SK-N-SH (cell line): ENCODE measurements around the gene CBFA2T3. TPM values are rescaled to one million over a fixed set of nuclear protein-coding genes. Genes with fewer than 3 reads are reported as not detected.

Source experiments
- CTCF ChIA-PET: fragments of 300-600, 350-600 bp; formaldehyde crosslinking; extraction: SDS; loops from one replicate; lab custom pipeline; 2021; lab: Yijun Ruan, JAX
- POLR2A ChIA-PET: fragments of 350-600 bp; sonication (Branson Sonifier 250); formaldehyde crosslinking; extraction: SDS; loops from one replicate; lab custom pipeline; 2020; ENCODE audit warnings: antibody characterized with exemption, inconsistent platforms; lab: Yijun Ruan, JAX
- DNase-seq: peaks from one replicate; pipeline ENCODE4 v3.0.0; 2012
- H2AFZ ChIP-seq: fragments of 200-600 bp; sonication (generic); 2 replicates; pipeline ENCODE4 v1.8.1; 2016; ENCODE audit warnings: antibody characterized with exemption, mild to moderate bottlenecking, low read depth
- H3F3A ChIP-seq: fragments of 200-600 bp; sonication (generic); replicated peaks from 2 replicates; pipeline ENCODE3; 2016; ENCODE audit warnings: antibody characterized with exemption, mild to moderate bottlenecking; ENCODE audit not compliant: insufficient read depth
- H3K27ac ChIP-seq, 2 experiments: fragments of 200-500 bp in 1 of 2; fragments of 200-600 bp in 1 of 2; sonication (Bioruptor generic) in 1 of 2; sonication (generic), shearing (Covaris generic) in 1 of 2; 2 replicates each; pipeline versions ENCODE4 v1.5.1 to v1.6.1; 2014 to 2016; ENCODE audit warnings: low read depth in 2 of 2, inconsistent platforms in 1 of 2, low read length in 1 of 2, mild to moderate bottlenecking in 1 of 2, mixed read lengths in 1 of 2
- H3K27me3 ChIP-seq: fragments of 200-600 bp; sonication (generic), shearing (Covaris generic); 2 replicates; pipeline ENCODE4 v1.6.1; 2016; ENCODE audit warnings: mixed run types; ENCODE audit not compliant: insufficient read depth
- H3K36me3 ChIP-seq, 2 experiments: fragments of 200-500 bp in 1 of 2; fragments of 200-600 bp in 1 of 2; sonication (Bioruptor generic) in 1 of 2; sonication (generic) in 1 of 2; replicated peaks in 1 of 2; 2 replicates each; pipeline versions ENCODE3 to v1.5.1; 2014 to 2016; ENCODE audit warnings: low read length in 1 of 2, mild to moderate bottlenecking in 1 of 2; ENCODE audit not compliant: insufficient read depth in 2 of 2, control insufficient read depth in 1 of 2
- H3K4me1 ChIP-seq, 2 experiments: fragments of 200-500 bp in 1 of 2; fragments of 200-600 bp in 1 of 2; sonication (Bioruptor generic) in 1 of 2; sonication (generic), shearing (Covaris generic) in 1 of 2; 2 replicates each; pipeline versions ENCODE4 v1.5.1 to v1.6.1; 2014 to 2016; ENCODE audit warnings: low read depth in 1 of 2, low read length in 1 of 2, mixed run types in 1 of 2; ENCODE audit not compliant: insufficient read depth in 2 of 2, control insufficient read depth in 1 of 2
- H3K4me2 ChIP-seq: fragments of 200-600 bp; sonication (generic), shearing (Covaris generic); 2 replicates; pipeline ENCODE4 v1.6.1; 2017; ENCODE audit warnings: mixed run types
- H3K4me3 ChIP-seq, 2 experiments: fragments of 200-500 bp in 1 of 2; fragments of 200-600 bp in 1 of 2; sonication (Bioruptor generic) in 1 of 2; sonication (generic), shearing (Covaris generic) in 1 of 2; 2 replicates each; pipeline versions ENCODE4 v1.5.1 to v1.8.1; 2014 to 2016; ENCODE audit warnings: low read depth in 2 of 2, inconsistent platforms in 1 of 2, low read length in 1 of 2, mild to moderate bottlenecking in 1 of 2, mixed read lengths in 1 of 2, moderate library complexity in 1 of 2
- H3K79me2 ChIP-seq: fragments of 200-600 bp; sonication (generic); 2 replicates; pipeline ENCODE4 v1.8.1; 2017; ENCODE audit warnings: mild to moderate bottlenecking; ENCODE audit not compliant: insufficient read depth
- H3K9ac ChIP-seq: fragments of 200-600 bp; sonication (generic); 2 replicates; pipeline ENCODE4 v1.6.1; 2017; ENCODE audit warnings: mixed run types
- H3K9me2 ChIP-seq: fragments of 200-600 bp; sonication (generic); 2 replicates; pipeline ENCODE4 v1.6.1; 2017; ENCODE audit warnings: mixed run types
- H3K9me3 ChIP-seq: fragments of 200-600 bp; sonication (generic); 2 replicates; pipeline ENCODE4 v1.6.1; 2017; ENCODE audit warnings: mixed run types, mild to moderate bottlenecking, moderate library complexity
- H4K20me1 ChIP-seq: fragments of 200-600 bp; sonication (generic); 2 replicates; pipeline ENCODE4 v1.6.1; 2017; ENCODE audit warnings: mild to moderate bottlenecking, mixed run types; ENCODE audit not compliant: insufficient read depth
- CHD2 ChIP-seq: fragments of 150-350 bp; IDR thresholded peaks from 2 replicates; pipeline ENCODE4 v1.6.1; 2018; ENCODE audit warnings: low read length; ENCODE audit not compliant: partially characterized antibody
- ELF1 ChIP-seq: IDR thresholded peaks from 2 replicates; pipeline ENCODE4 v1.4.0; 2012
- FOXM1 ChIP-seq: IDR thresholded peaks from 2 replicates; pipeline ENCODE4 v1.4.0; 2012; ENCODE audit warnings: low read depth, mild to moderate bottlenecking
- GABPA ChIP-seq: IDR thresholded peaks from 2 replicates; pipeline ENCODE4 v1.4.0; 2012; ENCODE audit warnings: low read depth, mild to moderate bottlenecking
- GATA2 ChIP-seq: sonication (generic); formaldehyde crosslinking; IDR thresholded peaks from 2 replicates; pipeline ENCODE4 v1.5.0; 2020; ENCODE audit warnings: mild to moderate bottlenecking, missing genetic modification reagents
- JUND ChIP-seq: IDR thresholded peaks from 2 replicates; pipeline ENCODE4 v1.4.0; 2012
- MEF2A ChIP-seq: IDR thresholded peaks from 2 replicates; pipeline ENCODE4 v1.4.0; 2012; ENCODE audit warnings: low read depth, borderline replicate concordance
- MXI1 ChIP-seq: IDR thresholded peaks from 2 replicates; pipeline ENCODE4 v1.6.1; 2012; ENCODE audit warnings: mild to moderate bottlenecking, low read depth, low read length, improper control_type of control experiment
- NFIC ChIP-seq: IDR thresholded peaks from 2 replicates; pipeline ENCODE4 v1.4.0; 2012; ENCODE audit warnings: borderline replicate concordance
- NRF1 ChIP-seq: IDR thresholded peaks from 2 replicates; pipeline ENCODE4 v1.6.1; 2012; ENCODE audit warnings: low read depth, mild to moderate bottlenecking, low read length
- RCOR1 ChIP-seq: fragments of 150-350 bp; IDR thresholded peaks from 2 replicates; pipeline ENCODE4 v1.6.1; 2017; ENCODE audit warnings: antibody characterized with exemption, low read length
- RFX5 ChIP-seq: IDR thresholded peaks from 2 replicates; pipeline ENCODE4 v1.6.1; 2012; ENCODE audit warnings: mild to moderate bottlenecking, improper control_type of control experiment, low read length
- RXRA ChIP-seq: IDR thresholded peaks from 2 replicates; pipeline ENCODE4 v1.4.0; 2012; ENCODE audit warnings: low read depth, mild to moderate bottlenecking, borderline replicate concordance
- SIN3A ChIP-seq: IDR thresholded peaks from 2 replicates; pipeline ENCODE4 v1.6.1; 2012; ENCODE audit warnings: low read depth, mild to moderate bottlenecking, low read length, moderate library complexity, borderline replicate concordance
- YY1 ChIP-seq: IDR thresholded peaks from 2 replicates; pipeline ENCODE4 v1.4.0; 2012; ENCODE audit warnings: low read depth, mild to moderate bottlenecking
- WGBS: methylation state at CpG from one replicate; pipeline ENCODE4 v1.1.6; 2017; ENCODE audit warnings: low lambda C conversion rate; 5-methylcytosine and 5-hydroxymethylcytosine counted together
- polyA plus RNA-seq, 3 experiments: library from polyadenylated mRNA; depleted of rRNA; stranded (reverse); fragments of >200 nt; gene quantifications; 2 replicates each; pipeline ENCODE4 v1.2.3, GENCODE V29; 2012
- TF ChIP-seq, protein P1 (sequence below): IDR thresholded peaks from 2 replicates; pipeline ENCODE4 v1.6.1; 2012; ENCODE audit warnings: mild to moderate bottlenecking, low read depth, low read length, moderate library complexity
- TF ChIP-seq, protein P2 (sequence below): IDR thresholded peaks from 2 replicates; pipeline ENCODE4 v1.4.0; 2012; ENCODE audit warnings: low read depth
- TF ChIP-seq, protein P3 (sequence below): fragments of 150-350 bp; IDR thresholded peaks from 2 replicates; pipeline ENCODE4 v1.6.1; 2017; ENCODE audit warnings: antibody characterized with exemption, low read length, low read depth, borderline replicate concordance
- TF ChIP-seq, protein P4 (sequence below): fragments of 200-600 bp; sonication (generic); IDR thresholded peaks from 2 replicates; pipeline ENCODE4 v1.6.1; 2017; ENCODE audit warnings: antibody characterized with exemption, mild to moderate bottlenecking, moderate library complexity

CBFA2T3 gene
- polyA plus RNA-seq, 1 of the 3 experiments (the other 2 are of a cell fraction): not detected

DNA sequence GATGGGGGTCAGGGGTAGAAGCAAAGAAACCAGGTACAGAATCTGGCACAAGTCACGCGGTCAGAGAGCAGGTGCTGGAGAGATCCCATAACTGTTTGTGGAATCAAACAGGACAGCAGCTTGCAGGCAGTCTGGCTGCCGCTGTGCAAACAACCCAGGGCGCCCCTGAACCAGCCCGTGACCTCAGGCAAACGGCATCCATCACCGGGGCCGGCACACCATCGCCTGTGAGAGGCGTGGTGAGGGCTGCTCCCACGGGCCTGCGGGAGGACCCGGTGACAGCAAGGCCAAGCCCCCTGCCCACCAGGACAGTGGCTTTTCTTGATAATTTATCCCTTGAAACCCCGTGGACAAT lies 47.9 kb downstream of the CBFA2T3 start (continued):
- TF ChIP-seq, protein P1, sequence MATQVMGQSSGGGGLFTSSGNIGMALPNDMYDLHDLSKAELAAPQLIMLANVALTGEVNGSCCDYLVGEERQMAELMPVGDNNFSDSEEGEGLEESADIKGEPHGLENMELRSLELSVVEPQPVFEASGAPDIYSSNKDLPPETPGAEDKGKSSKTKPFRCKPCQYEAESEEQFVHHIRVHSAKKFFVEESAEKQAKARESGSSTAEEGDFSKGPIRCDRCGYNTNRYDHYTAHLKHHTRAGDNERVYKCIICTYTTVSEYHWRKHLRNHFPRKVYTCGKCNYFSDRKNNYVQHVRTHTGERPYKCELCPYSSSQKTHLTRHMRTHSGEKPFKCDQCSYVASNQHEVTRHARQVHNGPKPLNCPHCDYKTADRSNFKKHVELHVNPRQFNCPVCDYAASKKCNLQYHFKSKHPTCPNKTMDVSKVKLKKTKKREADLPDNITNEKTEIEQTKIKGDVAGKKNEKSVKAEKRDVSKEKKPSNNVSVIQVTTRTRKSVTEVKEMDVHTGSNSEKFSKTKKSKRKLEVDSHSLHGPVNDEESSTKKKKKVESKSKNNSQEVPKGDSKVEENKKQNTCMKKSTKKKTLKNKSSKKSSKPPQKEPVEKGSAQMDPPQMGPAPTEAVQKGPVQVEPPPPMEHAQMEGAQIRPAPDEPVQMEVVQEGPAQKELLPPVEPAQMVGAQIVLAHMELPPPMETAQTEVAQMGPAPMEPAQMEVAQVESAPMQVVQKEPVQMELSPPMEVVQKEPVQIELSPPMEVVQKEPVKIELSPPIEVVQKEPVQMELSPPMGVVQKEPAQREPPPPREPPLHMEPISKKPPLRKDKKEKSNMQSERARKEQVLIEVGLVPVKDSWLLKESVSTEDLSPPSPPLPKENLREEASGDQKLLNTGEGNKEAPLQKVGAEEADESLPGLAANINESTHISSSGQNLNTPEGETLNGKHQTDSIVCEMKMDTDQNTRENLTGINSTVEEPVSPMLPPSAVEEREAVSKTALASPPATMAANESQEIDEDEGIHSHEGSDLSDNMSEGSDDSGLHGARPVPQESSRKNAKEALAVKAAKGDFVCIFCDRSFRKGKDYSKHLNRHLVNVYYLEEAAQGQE: no peak
- TF ChIP-seq NRF1 (no peak), CHD2 (no peak), ELF1 (no peak), RFX5 (no peak)
- TF ChIP-seq, protein P2, sequence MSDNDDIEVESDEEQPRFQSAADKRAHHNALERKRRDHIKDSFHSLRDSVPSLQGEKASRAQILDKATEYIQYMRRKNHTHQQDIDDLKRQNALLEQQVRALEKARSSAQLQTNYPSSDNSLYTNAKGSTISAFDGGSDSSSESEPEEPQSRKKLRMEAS: no peak

DNA sequence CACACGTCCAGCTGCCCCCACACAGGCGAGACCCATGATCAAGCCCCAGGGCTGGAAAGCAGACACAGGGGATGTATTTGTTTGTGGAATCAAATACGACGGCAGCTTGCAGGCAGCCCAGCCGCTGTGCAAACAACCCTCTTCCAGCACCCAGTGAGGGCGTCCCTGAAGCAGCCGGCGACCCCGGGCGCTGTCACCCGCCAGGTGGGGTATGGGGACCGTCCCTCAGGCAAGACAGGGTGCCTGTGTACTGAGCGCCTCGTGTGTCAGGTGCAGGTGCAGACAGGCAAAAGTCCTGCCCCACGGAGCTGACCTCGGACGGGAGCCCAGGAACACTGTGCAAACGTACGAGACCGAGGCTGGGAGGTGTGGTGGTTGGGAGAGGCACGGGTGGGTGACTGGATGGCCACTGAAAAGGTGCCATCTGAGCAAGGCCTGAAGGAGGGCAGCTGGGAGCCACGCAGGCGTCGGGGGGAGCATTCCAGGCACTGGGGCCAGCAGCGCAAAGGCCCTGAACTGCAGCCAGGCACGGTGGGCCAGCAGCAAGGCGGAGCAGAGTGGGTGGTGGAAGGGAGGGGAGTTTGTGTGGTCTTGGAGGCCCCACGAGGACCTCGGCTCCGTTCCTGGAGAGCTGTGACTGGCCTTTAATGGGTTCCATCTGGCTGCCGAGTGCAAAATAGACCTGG lies 48.5 kb downstream of the CBFA2T3 start:
- Histone ChIP-seq H3K4me3 (no peak overlapping the region), H3K9me2 (no peaks in the 10 kb centered on the region), H3K27ac (no peak overlapping the region), H3K79me2 (no peaks in the 10 kb centered on the region), H2AFZ (no peak overlapping the region), H3F3A (no peaks in the 10 kb centered on the region), H3K9ac (no peak overlapping the region), H3K9me3 (no peaks in the 10 kb centered on the region), H3K4me2 (no peak overlapping the region)
- DNase-seq: no peak
- WGBS: 20% methylated on average over 17 of the region's 31 CpGs
- CTCF ChIA-PET: interaction anchor here (0.6 to 1.8 kb wide), 2 partner anchors 113 to 249 kb away, joined by 3 to 5 read pairs; no protein-coding TSS in a partner anchor
- no peak for TF ChIP-seq RCOR1
- TF ChIP-seq, protein P3, sequence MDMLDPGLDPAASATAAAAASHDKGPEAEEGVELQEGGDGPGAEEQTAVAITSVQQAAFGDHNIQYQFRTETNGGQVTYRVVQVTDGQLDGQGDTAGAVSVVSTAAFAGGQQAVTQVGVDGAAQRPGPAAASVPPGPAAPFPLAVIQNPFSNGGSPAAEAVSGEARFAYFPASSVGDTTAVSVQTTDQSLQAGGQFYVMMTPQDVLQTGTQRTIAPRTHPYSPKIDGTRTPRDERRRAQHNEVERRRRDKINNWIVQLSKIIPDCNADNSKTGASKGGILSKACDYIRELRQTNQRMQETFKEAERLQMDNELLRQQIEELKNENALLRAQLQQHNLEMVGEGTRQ: no peak
- no peak for TF ChIP-seq MEF2A
- TF ChIP-seq RXRA: no peak
- TF ChIP-seq MXI1: no peak
- TF ChIP-seq SIN3A: no peak
- no peak for TF ChIP-seq GATA2 (CRISPR knock-in tag)
- TF ChIP-seq, protein P2: no peak
- no peak for TF ChIP-seq YY1
- no peak for TF ChIP-seq FOXM1
- TF ChIP-seq GABPA: no peak
- TF ChIP-seq, protein P4, sequence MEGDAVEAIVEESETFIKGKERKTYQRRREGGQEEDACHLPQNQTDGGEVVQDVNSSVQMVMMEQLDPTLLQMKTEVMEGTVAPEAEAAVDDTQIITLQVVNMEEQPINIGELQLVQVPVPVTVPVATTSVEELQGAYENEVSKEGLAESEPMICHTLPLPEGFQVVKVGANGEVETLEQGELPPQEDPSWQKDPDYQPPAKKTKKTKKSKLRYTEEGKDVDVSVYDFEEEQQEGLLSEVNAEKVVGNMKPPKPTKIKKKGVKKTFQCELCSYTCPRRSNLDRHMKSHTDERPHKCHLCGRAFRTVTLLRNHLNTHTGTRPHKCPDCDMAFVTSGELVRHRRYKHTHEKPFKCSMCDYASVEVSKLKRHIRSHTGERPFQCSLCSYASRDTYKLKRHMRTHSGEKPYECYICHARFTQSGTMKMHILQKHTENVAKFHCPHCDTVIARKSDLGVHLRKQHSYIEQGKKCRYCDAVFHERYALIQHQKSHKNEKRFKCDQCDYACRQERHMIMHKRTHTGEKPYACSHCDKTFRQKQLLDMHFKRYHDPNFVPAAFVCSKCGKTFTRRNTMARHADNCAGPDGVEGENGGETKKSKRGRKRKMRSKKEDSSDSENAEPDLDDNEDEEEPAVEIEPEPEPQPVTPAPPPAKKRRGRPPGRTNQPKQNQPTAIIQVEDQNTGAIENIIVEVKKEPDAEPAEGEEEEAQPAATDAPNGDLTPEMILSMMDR: no peak
- TF ChIP-seq NFIC: no peak
- TF ChIP-seq JUND: no peak
- TF ChIP-seq, all 33 proteins: peak for 0
- Histone ChIP-seq H3K4me1 (peaks cover 10 to 15% of the 10 kb centered on the region in 2 experiments; a peak in 3 of 4 replicates), H3K36me3 (no peaks in the 10 kb centered on the region), H4K20me1 (no peaks in the 10 kb centered on the region), H3K27me3 (peaks cover 63% of the 10 kb centered on the region)
- POLR2A ChIA-PET: no interaction called here
